Lung (tissue), 12 donors: ENCODE measurements around the gene PCSK6. TPM values are rescaled to one million over a fixed set of nuclear protein-coding genes. Genes with fewer than 3 reads are reported as not detected.
A peak's percentile ranks its signal among the peaks of the same experiment; 100 is the strongest.

Source experiments
- ATAC-seq: fragments of 200-7000 bp; cut with Tn5 transposase; one replicate; pipeline ENCODE4 v1.9.1; 2020; ENCODE audit warnings: moderate number of reproducible peaks; ENCODE audit not compliant: insufficient read depth, low FRiP score
- DNase-seq, 3 donors: peaks; one replicate each; pipeline ENCODE4 v3.0.0-alpha.2; 2013 to 2017
- H3K27ac ChIP-seq, 2 donors: one replicate each; pipeline ENCODE4 v1.5.1; 2013; ENCODE audit warnings: mild to moderate bottlenecking in 2 of 2, moderate library complexity in 2 of 2, control low read depth in 1 of 2, inconsistent platforms in 1 of 2, low read depth in 1 of 2, low read length in 1 of 2
- H3K27me3 ChIP-seq, 3 donors: one replicate each; pipeline ENCODE4 v1.5.1; 2013; ENCODE audit warnings: low read length in 2 of 3; ENCODE audit not compliant: control insufficient read depth in 3 of 3, insufficient read depth in 3 of 3
- H3K36me3 ChIP-seq, 4 donors: one replicate each; pipeline ENCODE4 v1.5.1; 2013; ENCODE audit warnings: low read length in 4 of 4, mild to moderate bottlenecking in 1 of 4, moderate library complexity in 1 of 4; ENCODE audit not compliant: control insufficient read depth in 4 of 4, insufficient read depth in 4 of 4
- H3K4me1 ChIP-seq, 5 donors: one replicate each; pipeline ENCODE4 v1.5.1; 2013; ENCODE audit warnings: low read length in 5 of 5, mild to moderate bottlenecking in 2 of 5, moderate library complexity in 1 of 5; ENCODE audit not compliant: control insufficient read depth in 5 of 5, insufficient read depth in 5 of 5
- H3K4me3 ChIP-seq: one replicate; pipeline ENCODE4 v1.5.1; 2013; ENCODE audit warnings: mild to moderate bottlenecking, control low read depth, moderate library complexity
- H3K9ac ChIP-seq, 2 donors: one replicate each; pipeline ENCODE4 v1.5.1; 2013; ENCODE audit warnings: low read length in 2 of 2, control low read depth in 1 of 2; ENCODE audit not compliant: insufficient read depth in 1 of 2
- H3K9me3 ChIP-seq, 4 donors: one replicate each; pipeline ENCODE4 v1.5.1; 2013; ENCODE audit warnings: low read length in 3 of 4, mild to moderate bottlenecking in 1 of 4, moderate library complexity in 1 of 4; ENCODE audit not compliant: control insufficient read depth in 4 of 4, insufficient read depth in 3 of 4
- CTCF ChIP-seq: IDR thresholded peaks from 2 replicates; pipeline ENCODE4 v1.5.1; 2012; ENCODE audit warnings: mild to moderate bottlenecking; ENCODE audit errors: control extremely low read depth, extremely low read depth
- WGBS, 2 donors: extraction: QIAGEN DNeasy Blood & Tissue Kit; methylation state at CpG; one replicate each; pipeline ENCODE4 v1.1.7; 2013; 5-methylcytosine and 5-hydroxymethylcytosine counted together
- polyA plus RNA-seq, 2 donors: library from polyadenylated mRNA; stranded (reverse); fragments of 200-250 nt; gene quantifications; one replicate each; pipeline ENCODE4 v1.2.1, GENCODE V29; 2013
- total RNA-seq, 2 donors: library from RNA; depleted of rRNA in 1 of 2; stranded (reverse); fragments of >200 nt in 1 of 2; gene quantifications; one replicate each; pipeline ENCODE4 v1.2.1, GENCODE V29; 2014 to 2021
- donor health status: control.
- donor health status: control.
- donor health status: Bipolar disorder and iron deficiency.
- donor health status: healthy.
- donor health status: DM: yes; HTN: yes; CAD: no.

PCSK6 gene
- total and polyA plus RNA-seq, 4 donors = 4.6 to 41.0 (median 8.4) TPM

GRCh38 chr15:101316529-101316928, 173.0 kb downstream of the PCSK6 start:
- DNase-seq = no peak
- Histone ChIP-seq H3K4me1 (peaks cover 0 to 16% (median 0%) of the 10 kb centered on the region in 5 donors), H3K4me3 (no peak overlapping the region), H3K9me3 (no peaks in the 10 kb centered on the region), H3K9ac (no peak overlapping the region), H3K27me3 (no peaks in the 10 kb centered on the region), H3K27ac (no peak overlapping the region), H3K36me3 (peaks cover 0 to 5% (median 0%) of the 10 kb centered on the region in 4 donors)
- TF ChIP-seq CTCF = no peak
- no peak for ATAC-seq
- 89 to 93% methylated on average over 5 of the region's 5 CpGs for WGBS, 2 donors

- WGBS, 2 donors = 89 to 94% methylated on average over 10 of the region's 10 CpGs
- Histone ChIP-seq H3K4me3 (no peak overlapping the region), H3K9ac (no peak overlapping the region), H3K36me3 (peaks cover 0 to 5% (median 0%) of the 10 kb centered on the region in 4 donors), H3K27ac (no peak overlapping the region), H3K27me3 (no peaks in the 10 kb centered on the region), H3K4me1 (peaks cover 0 to 16% (median 0%) of the 10 kb centered on the region in 5 donors), H3K9me3 (no peaks in the 10 kb centered on the region)
- ATAC-seq (no peak), DNase-seq (no peak)
- TF ChIP-seq CTCF = no peak
These were observed 173.8 kb downstream of the PCSK6 start for GRCh38 chr15:101315736-101316135.

- DNase-seq (no peak), ATAC-seq (peak; percentile 17)
- peaks cover 0 to 10% (median 0%) of the 10 kb centered on the region in 5 donors for H3K4me1 ChIP-seq
- TF ChIP-seq CTCF = no peak
- H3K4me3 ChIP-seq = no peak overlapping the region
- peaks cover 0 to 5% (median 0%) of the 10 kb centered on the region in 4 donors for H3K36me3 ChIP-seq
- H3K9me3 ChIP-seq = no peaks in the 10 kb centered on the region
- H3K27ac ChIP-seq = no peak overlapping the region
- 87 to 89% methylated on average over 19 of the region's 19 CpGs for WGBS, 2 donors
- H3K9ac ChIP-seq = no peak overlapping the region
- no peaks in the 10 kb centered on the region for H3K27me3 ChIP-seq
These were observed 175.0 kb downstream of the PCSK6 start for GRCh38 chr15:101314336-101315125.
